ENCODE data around the gene NEAT1.
"Not testable (repeated sequence)": the region's sequence is repeated elsewhere in the genome, so short reads cannot be mapped to it uniquely, and the experiment has no call there.

NEAT1 gene

DNA sequence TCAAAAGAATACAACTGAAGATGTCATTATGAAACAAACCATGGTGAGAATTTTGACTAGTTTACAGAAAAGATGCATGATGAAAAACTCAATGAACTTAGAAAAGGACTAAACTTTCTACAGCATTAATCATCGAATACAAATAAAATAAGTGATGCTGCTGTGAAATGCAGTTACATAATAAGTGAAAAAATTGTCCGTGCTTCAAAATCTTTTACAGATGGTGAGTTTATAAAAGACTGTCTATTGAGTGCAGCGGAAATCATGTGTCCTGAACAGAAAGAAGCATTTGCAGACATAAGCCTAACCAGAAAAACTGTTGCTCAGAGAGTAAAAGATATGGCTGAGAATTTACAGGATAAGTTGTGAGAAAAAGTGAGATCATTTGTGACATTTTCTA, 33.8 kb downstream of the NEAT1 start:
- no peak for DNase-seq

DNA sequence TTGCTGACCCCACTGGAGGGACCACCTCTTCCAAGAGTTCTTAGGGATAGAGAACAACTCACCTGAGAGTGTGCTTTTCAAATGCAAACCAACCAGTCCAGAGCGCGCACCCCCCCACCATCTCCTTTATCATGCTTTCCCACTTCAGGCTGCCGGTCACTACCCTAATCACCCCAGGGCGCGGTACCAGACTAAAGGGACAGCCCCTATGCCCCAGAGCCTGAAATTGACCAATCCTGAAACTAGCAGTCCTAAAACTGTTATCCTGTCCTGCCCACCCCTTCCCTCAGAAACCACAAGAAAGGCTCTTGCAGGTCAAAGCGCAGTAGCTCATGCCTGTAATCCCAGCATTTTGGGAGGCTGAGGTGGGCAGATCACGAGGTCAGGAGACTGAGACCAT, 37.0 kb downstream of the NEAT1 start:
- no peak for DNase-seq

DNA sequence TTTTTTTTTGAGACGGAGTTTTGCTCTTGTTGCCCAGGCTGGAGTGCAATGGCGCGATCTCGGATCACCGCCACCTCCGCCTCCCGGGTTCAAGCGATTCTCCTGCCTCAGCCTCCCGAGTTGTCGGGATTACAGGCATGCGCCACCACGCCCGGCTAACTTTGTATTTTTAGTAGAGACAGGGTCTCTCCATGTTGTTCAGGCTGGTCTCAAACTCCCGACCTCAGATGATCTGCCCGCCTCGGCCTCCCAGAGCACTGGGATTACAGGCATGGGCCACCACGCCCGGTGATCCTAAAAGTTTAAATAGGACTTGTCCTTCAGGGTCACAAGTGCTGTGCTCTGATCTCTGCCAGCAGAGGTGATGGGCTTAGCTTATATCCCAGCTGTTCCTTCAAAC, 42.9 kb downstream of the NEAT1 start:
- DNase-seq = not testable (repeated sequence)

- DNase-seq = not testable (repeated sequence)
Measured at GRCh38 chr11:65467306-65467705, 44.7 kb downstream of the NEAT1 start.

- no peak for DNase-seq
Measured at GRCh38 chr11:65468874-65469333, 46.3 kb downstream of the NEAT1 start.

DNA sequence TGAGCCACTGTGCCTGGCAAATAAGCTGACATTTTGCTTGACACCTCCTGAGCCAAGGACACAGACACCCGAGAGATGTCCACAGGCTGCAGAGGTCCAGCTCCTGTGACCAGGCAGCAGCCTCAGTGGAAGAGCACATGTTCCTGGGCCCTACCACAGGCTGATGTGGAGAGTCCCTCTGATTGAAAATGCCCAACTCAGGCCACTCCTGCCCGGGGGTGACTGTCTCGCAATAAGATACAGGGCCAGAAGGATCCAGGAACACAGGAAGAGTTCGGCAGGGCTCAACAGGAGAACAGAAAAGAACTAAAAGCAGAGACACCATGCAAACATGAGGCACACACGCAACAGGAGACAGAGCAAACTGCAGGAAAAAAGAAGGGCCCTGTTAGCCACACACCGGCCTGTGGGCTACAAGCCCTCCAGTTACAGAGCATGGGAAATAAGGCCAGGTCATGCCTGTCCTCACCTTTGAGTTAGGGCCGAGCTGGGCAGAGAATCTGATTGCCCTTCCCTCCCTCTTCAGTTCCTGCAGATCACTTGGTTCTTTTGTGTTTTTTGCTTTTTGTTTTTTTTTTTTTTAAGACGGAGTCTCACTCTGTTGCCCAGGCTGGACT, 47.9 kb downstream of the NEAT1 start:
- DNase-seq = no peak

- DNase-seq = no peak
Measured at GRCh38 chr11:65471447-65471891, 48.9 kb downstream of the NEAT1 start.

GRCh38 chr11:65472588-65473277, 50.1 kb downstream of the NEAT1 start:
- not testable (repeated sequence) for DNase-seq

GRCh38 chr11:65473278-65473860, 50.8 kb downstream of the NEAT1 start:
- DNase-seq = no peak

DNA sequence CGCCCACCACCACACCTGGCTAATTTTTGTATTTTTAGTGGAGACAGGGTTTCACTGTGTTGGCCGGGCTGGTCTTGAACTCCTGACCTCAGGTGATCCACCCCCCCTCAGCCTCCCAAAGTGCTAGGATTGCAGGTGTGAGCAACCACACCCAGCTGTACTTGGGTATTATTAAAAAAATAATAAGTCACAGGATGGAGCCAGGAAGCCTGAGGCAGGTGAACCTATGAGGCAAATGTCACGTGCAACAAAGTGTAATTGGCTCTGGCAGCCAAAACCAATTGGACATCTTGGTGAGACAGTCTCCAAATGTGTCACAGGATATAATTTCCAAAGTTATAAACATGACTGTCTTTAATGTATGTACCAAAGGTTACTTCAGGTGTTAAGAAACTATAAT, 52.3 kb downstream of the NEAT1 start:
- no peak for DNase-seq

DNA sequence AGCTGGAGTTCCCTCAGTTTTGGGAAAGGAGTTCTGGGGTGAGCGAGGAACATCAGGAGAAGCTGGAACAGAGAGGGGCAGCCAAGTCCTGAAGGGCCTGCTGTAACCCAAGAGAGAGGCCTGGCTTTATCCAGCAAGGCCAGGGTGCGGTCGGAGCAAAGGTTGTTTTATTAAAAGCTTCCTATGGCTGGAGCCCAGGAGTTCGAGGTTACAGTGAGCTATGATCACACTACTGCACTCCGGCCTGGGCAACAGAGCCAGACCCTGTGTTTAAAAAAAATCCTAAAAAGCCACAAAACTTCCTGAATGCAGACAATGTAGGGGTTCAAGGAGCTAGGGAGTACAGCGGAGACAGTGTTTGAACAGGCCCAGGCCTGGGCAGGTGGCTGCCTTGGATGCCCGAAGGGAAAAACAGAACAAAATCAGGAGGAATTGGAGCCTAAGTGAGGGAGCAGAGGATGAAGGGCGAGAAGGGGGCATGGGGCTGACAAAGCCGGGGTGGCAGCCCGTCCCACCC, 54.1 kb downstream of the NEAT1 start:
- DNase-seq = no peak

DNA sequence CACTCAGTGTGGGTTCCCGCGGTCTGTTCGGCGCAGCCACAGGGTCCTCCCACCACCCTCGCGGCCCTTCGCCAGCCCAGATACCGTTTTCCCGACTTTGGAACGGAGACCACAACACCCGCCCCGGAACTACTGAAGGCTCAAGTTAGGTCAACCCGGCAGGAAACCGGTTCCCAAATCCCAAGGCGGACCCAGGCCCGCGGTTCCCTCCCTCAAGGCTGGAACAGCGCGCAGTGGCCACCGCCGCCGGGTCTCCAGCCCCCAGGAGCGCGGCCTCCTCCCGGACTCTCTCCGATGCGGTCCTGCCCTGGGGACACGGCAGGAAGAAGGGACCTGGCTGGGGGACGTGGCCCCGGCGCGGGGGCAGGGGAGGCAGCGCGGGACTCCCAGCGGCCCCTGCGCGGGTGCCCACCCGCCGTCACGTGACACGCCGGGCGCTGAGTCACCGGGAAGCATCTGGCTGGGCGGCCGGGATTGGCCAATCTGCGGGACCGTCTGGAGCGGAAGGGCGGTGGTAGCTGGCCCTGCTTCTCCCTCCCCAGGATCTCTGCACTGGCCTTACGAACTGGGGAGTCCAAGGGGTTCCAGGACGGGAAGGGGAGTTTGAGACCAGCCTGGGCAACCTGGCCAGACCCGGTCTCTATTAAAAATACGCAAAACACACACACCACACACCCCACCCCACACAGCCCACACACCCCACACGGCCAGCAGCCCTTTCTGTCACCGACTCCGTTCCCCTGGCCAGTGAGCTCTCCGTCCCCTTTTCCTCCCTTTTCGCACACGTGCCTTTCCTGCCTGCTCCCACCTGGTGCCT, 54.8 kb downstream of the NEAT1 start:
- DNase-seq = peak; percentile 86

- no peak for DNase-seq
Measured at GRCh38 chr11:65478388-65479183, 56.0 kb downstream of the NEAT1 start.

- no peak for DNase-seq
Measured at GRCh38 chr11:65479184-65480145, 56.9 kb downstream of the NEAT1 start.

DNA sequence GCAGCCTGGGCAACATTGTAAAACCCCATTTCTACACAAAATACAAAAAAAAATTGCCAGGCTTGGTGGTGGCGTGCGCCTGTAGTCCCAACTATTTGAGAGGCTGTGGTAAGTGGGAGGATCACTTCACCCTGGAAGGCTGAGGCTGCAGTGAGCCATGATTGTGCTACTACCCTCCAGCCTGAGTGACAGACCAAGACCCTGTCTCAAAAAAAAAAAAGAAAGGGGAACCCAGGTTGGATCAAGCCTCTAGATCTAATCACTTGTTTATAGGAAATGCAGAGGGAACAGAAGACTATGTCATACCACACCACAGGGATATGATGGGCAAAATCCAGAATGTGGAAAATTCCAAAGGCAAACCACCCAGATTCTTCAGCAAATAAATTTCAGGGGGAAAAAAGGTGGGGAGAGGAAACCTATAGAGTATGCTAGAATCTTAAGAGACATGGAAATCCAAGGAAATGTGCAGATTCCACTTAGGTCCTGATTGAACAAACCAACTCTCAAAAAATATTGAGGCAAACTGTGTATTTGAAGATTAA, 59.8 kb downstream of the NEAT1 start:
- DNase-seq = no peak

GRCh38 chr11:65485920-65486219, 63.3 kb downstream of the NEAT1 start:
- DNase-seq = no peak

DNA sequence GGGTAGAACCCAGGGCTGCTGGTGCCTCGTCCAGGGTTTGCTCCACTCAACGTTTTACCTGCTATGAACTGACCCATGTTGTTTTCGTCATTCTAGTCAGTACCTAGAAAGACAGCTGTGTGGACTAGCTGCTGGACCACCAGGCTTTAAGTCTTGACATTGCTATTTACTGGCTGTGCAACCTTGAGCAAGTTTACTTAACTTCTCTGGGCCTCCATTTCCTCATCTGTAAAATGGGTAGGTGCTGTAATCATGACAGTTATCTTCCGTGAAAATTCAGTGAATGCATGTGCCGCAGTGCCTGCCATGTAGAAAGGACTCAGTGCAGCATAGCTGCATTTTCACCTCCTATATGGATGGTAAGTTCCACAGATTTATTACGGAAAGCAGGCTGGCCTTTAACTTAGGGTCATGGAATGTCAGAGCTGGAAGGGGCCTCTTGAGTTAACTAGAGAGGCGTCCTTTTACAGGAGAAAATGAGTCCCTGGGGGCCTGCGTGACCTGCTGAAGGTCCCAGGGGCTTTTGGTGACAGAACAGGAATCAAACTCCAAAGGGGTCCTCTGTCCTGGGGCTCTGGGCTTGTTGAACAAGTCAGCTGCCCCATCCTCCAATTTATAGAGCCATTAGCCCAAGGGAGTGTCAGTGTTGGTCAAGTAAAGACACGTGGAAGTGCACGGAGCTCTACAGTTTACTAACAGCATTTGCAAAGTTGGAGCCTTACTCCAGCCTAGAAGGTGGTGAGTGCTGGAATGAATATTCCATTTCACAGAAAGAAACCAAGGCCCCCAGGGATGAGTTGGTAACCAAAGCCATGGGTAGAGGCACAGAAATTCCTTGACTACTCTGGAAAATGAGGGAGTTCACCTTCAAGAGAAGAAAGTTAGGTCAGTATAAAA, 64.2 kb downstream of the NEAT1 start:
- no peak for DNase-seq

- DNase-seq = peak; percentile 93
Measured at GRCh38 chr11:65487467-65488272, 65.1 kb downstream of the NEAT1 start.

Measured in NCI-H1048 (cell line).